ENCODE measurements around the gene ITGBL1.

ITGBL1 gene

GRCh38 chr13:101634142-101634541, 181.7 kb downstream of the ITGBL1 start:
- DNase-seq, result no peak

- no peak for DNase-seq
Measured at GRCh38 chr13:101639711-101640110, 187.2 kb downstream of the ITGBL1 start.

GRCh38 chr13:101640788-101641400, 188.4 kb downstream of the ITGBL1 start:
- DNase-seq, result no peak

- DNase-seq, result no peak
Measured at GRCh38 chr13:101645871-101646270, 193.4 kb downstream of the ITGBL1 start.

GRCh38 chr13:101647760-101648159, 195.3 kb downstream of the ITGBL1 start:
- no peak for DNase-seq

- DNase-seq, result no peak
Measured at GRCh38 chr13:101648766-101649487, 196.5 kb downstream of the ITGBL1 start.

- DNase-seq, result no peak
Measured at GRCh38 chr13:101649488-101650126, 197.1 kb downstream of the ITGBL1 start.

GRCh38 chr13:101654883-101655282, 202.4 kb downstream of the ITGBL1 start:
- no peak for DNase-seq

- no peak for DNase-seq
Measured at GRCh38 chr13:101655435-101655834, 203.0 kb downstream of the ITGBL1 start.

GRCh38 chr13:101660711-101661110, 208.2 kb downstream of the ITGBL1 start:
- no peak for DNase-seq

- no peak for DNase-seq
Measured at GRCh38 chr13:101661839-101662238, 209.4 kb downstream of the ITGBL1 start.

GRCh38 chr13:101673360-101674105, 221.1 kb downstream of the ITGBL1 start:
- no peak for DNase-seq

GRCh38 chr13:101681834-101682233, 229.4 kb downstream of the ITGBL1 start:
- DNase-seq, result no peak

GRCh38 chr13:101686003-101686402, 233.5 kb downstream of the ITGBL1 start:
- DNase-seq, result no peak

- DNase-seq, result no peak
Measured at GRCh38 chr13:101690871-101691270, 238.4 kb downstream of the ITGBL1 start.

GRCh38 chr13:101691341-101691860, 238.9 kb downstream of the ITGBL1 start:
- no peak for DNase-seq

- no peak for DNase-seq
Measured at GRCh38 chr13:101695870-101696516, 243.5 kb downstream of the ITGBL1 start.

GRCh38 chr13:101697745-101698144, 245.3 kb downstream of the ITGBL1 start:
- no peak for DNase-seq

- DNase-seq, result no peak
Measured at GRCh38 chr13:101698400-101698799, 245.9 kb downstream of the ITGBL1 start.

GRCh38 chr13:101700598-101700997, 248.1 kb downstream of the ITGBL1 start:
- DNase-seq, result no peak

GRCh38 chr13:101703081-101703480, 250.6 kb downstream of the ITGBL1 start:
- DNase-seq, result no peak

- DNase-seq, result no peak
Measured at GRCh38 chr13:101703838-101704237, 251.4 kb downstream of the ITGBL1 start.

GRCh38 chr13:101706651-101707050, 254.2 kb downstream of the ITGBL1 start:
- DNase-seq, result no peak

All from NCI-H526 (cell line).